Kidney epithelial cell (primary cell): ENCODE results near the gene MRPL51. TPM values are rescaled to one million over a fixed set of nuclear protein-coding genes. Genes with fewer than 3 reads are reported as not detected.
"Not testable (repeated sequence)": the region's sequence is repeated elsewhere in the genome, so short reads cannot be mapped to it uniquely, and the experiment has no call there.

Experiments used
- DNase-seq: peaks from one replicate; pipeline ENCODE4 v3.0.0-alpha.2; 2010; ENCODE audit warnings: low read depth
- H3K27me3 ChIP-seq: 2 replicates; pipeline ENCODE4 v1.6.0; 2011; ENCODE audit warnings: low read length; ENCODE audit not compliant: control insufficient read depth, insufficient read depth
- H3K36me3 ChIP-seq: 2 replicates; pipeline ENCODE4 v1.5.1; 2011; ENCODE audit warnings: low read length; ENCODE audit not compliant: control insufficient read depth, insufficient read depth
- H3K4me3 ChIP-seq: 2 replicates; pipeline ENCODE4 v1.5.1; 2011; ENCODE audit warnings: low read depth, mild to moderate bottlenecking, control low read depth, low read length
- total RNA-seq: library from RNA; depleted of rRNA; stranded (reverse); fragments of >200 nt; gene quantifications from 2 replicates; pipeline ENCODE4 v1.2.3, GENCODE V29; 2015
- TF ChIP-seq, protein P1 (sequence below): IDR thresholded peaks from 2 replicates; pipeline ENCODE4 v1.5.1; 2011; ENCODE audit warnings: mild to moderate bottlenecking, moderate library complexity, low read length, control low read depth, inconsistent platforms; ENCODE audit not compliant: insufficient read depth, poor library complexity, severe bottlenecking

The MRPL51 gene
- total RNA-seq, 1 donor from 2014 or later: 78.3 TPM

DNA sequence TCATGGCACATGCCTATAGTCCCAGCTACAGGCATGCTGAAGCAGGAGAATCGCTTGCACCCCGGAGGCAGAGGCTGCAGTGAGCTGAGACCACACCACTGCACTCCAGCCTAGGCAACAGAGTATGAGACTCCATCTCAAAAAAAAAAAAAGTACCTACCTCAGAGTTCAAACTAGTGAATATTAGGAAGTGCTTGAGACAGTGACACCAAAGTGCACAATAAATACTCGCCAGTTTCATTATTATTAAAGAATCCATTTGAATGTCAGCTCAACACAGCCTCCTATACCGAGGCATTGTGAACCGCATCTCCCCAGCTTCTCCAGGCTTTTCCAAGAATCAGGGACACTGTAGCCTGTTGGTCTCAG lies 46.2 kb upstream of the MRPL51 start:
- TF ChIP-seq, protein P1, sequence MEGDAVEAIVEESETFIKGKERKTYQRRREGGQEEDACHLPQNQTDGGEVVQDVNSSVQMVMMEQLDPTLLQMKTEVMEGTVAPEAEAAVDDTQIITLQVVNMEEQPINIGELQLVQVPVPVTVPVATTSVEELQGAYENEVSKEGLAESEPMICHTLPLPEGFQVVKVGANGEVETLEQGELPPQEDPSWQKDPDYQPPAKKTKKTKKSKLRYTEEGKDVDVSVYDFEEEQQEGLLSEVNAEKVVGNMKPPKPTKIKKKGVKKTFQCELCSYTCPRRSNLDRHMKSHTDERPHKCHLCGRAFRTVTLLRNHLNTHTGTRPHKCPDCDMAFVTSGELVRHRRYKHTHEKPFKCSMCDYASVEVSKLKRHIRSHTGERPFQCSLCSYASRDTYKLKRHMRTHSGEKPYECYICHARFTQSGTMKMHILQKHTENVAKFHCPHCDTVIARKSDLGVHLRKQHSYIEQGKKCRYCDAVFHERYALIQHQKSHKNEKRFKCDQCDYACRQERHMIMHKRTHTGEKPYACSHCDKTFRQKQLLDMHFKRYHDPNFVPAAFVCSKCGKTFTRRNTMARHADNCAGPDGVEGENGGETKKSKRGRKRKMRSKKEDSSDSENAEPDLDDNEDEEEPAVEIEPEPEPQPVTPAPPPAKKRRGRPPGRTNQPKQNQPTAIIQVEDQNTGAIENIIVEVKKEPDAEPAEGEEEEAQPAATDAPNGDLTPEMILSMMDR: no peak
- Histone ChIP-seq H3K4me3 (no peak overlapping the region), H3K27me3 (no peaks in the 10 kb centered on the region), H3K36me3 (peaks cover 10% of the 10 kb centered on the region)
- DNase-seq: no peak

DNA sequence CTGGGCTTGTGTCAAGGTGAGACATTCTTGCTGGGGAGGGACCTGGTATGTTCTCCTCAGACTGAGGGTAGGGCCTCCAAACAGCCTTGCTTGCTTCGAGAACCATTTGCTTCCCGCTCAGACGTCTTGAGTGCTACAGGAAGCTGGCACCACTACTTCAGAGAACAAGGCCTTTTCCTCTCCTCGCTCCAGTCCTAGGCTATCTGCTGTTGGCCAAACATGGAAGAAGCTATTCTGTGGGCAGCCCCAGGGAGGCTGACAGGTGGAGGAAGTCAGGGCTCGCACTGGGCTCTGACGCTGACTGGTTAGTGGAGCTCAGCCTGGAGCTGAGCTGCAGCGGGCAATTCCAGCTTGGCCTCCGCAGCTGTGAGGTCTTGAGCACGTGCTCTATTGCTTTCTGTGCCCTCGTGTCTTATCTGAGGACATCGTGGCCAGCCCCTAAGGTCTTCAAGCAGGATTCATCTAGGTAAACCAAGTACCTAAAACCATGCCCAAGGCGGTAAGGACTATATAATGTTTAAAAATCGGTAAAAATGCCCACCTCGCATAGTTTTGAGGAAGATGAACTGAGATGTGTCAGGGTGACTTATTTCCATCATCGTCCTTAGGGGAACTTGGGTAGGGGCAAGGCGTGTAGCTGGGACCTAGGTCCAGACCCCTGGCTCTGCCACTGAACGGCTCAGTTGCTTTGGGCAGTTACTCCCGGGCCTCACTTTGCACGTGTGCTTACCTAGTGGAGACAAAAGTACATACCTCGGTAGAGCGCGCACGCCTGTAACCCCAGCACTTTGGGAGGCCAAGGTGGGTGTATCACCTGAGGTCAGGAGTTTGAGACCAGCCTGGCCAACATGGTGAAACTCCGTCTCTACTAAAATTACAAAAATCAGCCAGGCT lies 45.6 kb upstream of the MRPL51 start:
- Histone ChIP-seq H3K36me3 (peaks cover 10% of the 10 kb centered on the region), H3K27me3 (no peaks in the 10 kb centered on the region), H3K4me3 (no peak overlapping the region)
- no peak for DNase-seq
- TF ChIP-seq, protein P1: no peak

DNA sequence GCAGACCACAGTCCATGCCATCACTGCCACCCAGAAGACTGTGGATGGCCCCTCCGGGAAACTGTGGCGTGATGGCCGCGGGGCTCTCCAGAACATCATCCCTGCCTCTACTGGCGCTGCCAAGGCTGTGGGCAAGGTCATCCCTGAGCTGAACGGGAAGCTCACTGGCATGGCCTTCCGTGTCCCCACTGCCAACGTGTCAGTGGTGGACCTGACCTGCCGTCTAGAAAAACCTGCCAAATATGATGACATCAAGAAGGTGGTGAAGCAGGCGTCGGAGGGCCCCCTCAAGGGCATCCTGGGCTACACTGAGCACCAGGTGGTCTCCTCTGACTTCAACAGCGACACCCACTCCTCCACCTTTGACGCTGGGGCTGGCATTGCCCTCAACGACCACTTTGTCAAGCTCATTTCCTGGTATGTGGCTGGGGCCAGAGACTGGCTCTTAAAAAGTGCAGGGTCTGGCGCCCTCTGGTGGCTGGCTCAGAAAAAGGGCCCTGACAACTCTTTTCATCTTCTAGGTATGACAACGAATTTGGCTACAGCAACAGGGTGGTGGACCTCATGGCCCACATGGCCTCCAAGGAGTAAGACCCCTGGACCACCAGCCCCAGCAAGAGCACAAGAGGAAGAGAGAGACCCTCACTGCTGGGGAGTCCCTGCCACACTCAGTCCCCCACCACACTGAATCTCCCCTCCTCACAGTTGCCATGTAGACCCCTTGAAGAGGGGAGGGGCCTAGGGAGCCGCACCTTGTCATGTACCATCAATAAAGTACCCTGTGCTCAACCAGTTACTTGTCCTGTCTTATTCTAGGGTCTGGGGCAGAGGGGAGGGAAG lies 44.7 kb upstream of the MRPL51 start:
- DNase-seq, H3K4me3 ChIP-seq, H3K27me3 ChIP-seq, H3K36me3 ChIP-seq: not testable (repeated sequence)
- TF ChIP-seq, protein P1: peak; percentile 70

DNA sequence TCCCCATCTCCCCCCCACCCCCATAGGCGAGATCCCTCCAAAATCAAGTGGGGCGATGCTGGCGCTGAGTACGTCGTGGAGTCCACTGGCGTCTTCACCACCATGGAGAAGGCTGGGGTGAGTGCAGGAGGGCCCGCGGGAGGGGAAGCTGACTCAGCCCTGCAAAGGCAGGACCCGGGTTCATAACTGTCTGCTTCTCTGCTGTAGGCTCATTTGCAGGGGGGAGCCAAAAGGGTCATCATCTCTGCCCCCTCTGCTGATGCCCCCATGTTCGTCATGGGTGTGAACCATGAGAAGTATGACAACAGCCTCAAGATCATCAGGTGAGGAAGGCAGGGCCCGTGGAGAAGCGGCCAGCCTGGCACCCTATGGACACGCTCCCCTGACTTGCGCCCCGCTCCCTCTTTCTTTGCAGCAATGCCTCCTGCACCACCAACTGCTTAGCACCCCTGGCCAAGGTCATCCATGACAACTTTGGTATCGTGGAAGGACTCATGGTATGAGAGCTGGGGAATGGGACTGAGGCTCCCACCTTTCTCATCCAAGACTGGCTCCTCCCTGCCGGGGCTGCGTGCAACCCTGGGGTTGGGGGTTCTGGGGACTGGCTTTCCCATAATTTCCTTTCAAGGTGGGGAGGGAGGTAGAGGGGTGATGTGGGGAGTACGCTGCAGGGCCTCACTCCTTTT lies 44.0 kb upstream of the MRPL51 start:
- H3K27me3 ChIP-seq: no peaks in the 10 kb centered on the region
- peaks cover 10% of the 10 kb centered on the region for H3K36me3 ChIP-seq
- no peak for DNase-seq
- TF ChIP-seq, protein P1: no peak
- peak overlapping the region; percentile 65 for H3K4me3 ChIP-seq

DNA sequence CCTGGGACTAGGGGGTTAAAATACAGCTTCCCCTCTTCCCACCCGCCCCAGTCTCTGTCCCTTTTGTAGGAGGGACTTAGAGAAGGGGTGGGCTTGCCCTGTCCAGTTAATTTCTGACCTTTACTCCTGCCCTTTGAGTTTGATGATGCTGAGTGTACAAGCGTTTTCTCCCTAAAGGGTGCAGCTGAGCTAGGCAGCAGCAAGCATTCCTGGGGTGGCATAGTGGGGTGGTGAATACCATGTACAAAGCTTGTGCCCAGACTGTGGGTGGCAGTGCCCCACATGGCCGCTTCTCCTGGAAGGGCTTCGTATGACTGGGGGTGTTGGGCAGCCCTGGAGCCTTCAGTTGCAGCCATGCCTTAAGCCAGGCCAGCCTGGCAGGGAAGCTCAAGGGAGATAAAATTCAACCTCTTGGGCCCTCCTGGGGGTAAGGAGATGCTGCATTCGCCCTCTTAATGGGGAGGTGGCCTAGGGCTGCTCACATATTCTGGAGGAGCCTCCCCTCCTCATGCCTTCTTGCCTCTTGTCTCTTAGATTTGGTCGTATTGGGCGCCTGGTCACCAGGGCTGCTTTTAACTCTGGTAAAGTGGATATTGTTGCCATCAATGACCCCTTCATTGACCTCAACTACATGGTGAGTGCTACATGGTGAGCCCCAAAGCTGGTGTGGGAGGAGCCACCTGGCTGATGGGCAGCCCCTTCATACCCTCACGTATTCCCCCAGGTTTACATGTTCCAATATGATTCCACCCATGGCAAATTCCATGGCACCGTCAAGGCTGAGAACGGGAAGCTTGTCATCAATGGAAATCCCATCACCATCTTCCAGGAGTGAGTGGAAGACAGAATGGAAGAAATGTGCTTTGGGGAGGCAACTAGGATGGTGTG lies 43.1 kb upstream of the MRPL51 start:
- Histone ChIP-seq H3K36me3 (peaks cover 10% of the 10 kb centered on the region), H3K4me3 (peak overlapping the region; percentile 65), H3K27me3 (no peaks in the 10 kb centered on the region)
- TF ChIP-seq, protein P1: no peak
- DNase-seq: no peak
